H1 (cell line): ENCODE data around the gene EIF2B5. TPM values are rescaled to one million over a fixed set of nuclear protein-coding genes. Genes with fewer than 3 reads are reported as not detected.

Experiments
- CTCF ChIA-PET: fragments of 300-600 bp; sonication (Branson Sonifier 250); formaldehyde crosslinking; loops from one replicate; lab custom pipeline; 2021; ENCODE audit not compliant: partially characterized antibody; lab: Charles Lee
- POLR2A ChIA-PET: fragments of 300-600 bp; sonication (Branson Sonifier 250); formaldehyde crosslinking; loops from one replicate; lab custom pipeline; 2021; ENCODE audit warnings: inconsistent platforms; ENCODE audit not compliant: partially characterized antibody; lab: Charles Lee
- DNase-seq, 2 experiments: peaks; one replicate each; pipeline versions ENCODE4 v3.0.0 to v3.0.0-alpha.2; 2010 to 2022; ENCODE audit warnings: low spot score in 2 of 2, low read depth in 1 of 2, mixed read lengths in 1 of 2
- FAIRE-seq: peaks from 2 replicates; lab custom pipeline; 2011; peaks lifted over from hg19 to GRCh38; lab: Jason Lieb, UNC
- H2AFZ ChIP-seq: 2 replicates; pipeline ENCODE4 v1.8.1; 2012; ENCODE audit warnings: low read length, inconsistent platforms
- H2AK5ac ChIP-seq: 2 replicates; pipeline ENCODE4 v1.6.1; 2013; ENCODE audit warnings: low read depth, low read length
- H2BK120ac ChIP-seq: replicated peaks from 2 replicates; pipeline ENCODE3; 2013; ENCODE audit warnings: low read depth, low read length, inconsistent platforms
- H2BK12ac ChIP-seq: 2 replicates; pipeline ENCODE4 v1.6.1; 2013; ENCODE audit warnings: low read depth, low read length
- H2BK15ac ChIP-seq: 2 replicates; pipeline ENCODE4 v1.6.1; 2013; ENCODE audit warnings: low read length
- H2BK20ac ChIP-seq: 2 replicates; pipeline ENCODE4 v1.6.1; 2013; ENCODE audit warnings: low read length
- H2BK5ac ChIP-seq: 2 replicates; pipeline ENCODE4 v1.6.1; 2013; ENCODE audit warnings: low read depth, low read length
- H3K14ac ChIP-seq: 2 replicates; pipeline ENCODE4 v1.6.1; 2013; ENCODE audit warnings: inconsistent platforms; ENCODE audit not compliant: insufficient read length
- H3K18ac ChIP-seq: 2 replicates; pipeline ENCODE4 v1.6.1; 2013; ENCODE audit warnings: low read length; ENCODE audit errors: extremely low read depth
- H3K23ac ChIP-seq: 2 replicates; pipeline ENCODE4 v1.6.1; 2013; ENCODE audit warnings: inconsistent platforms; ENCODE audit not compliant: insufficient read length
- H3K23me2 ChIP-seq: 2 replicates; pipeline ENCODE4 v1.6.1; 2013; ENCODE audit warnings: low read depth, low read length
- H3K27ac ChIP-seq: 2 replicates; pipeline ENCODE4 v1.6.1; 2011; ENCODE audit warnings: low read depth, low read length, inconsistent platforms
- H3K27me3 ChIP-seq, 4 experiments: replicated peaks in 1 of 4; 1 replicate in 1 of 4; 2 replicates in 3 of 4; pipeline versions ENCODE4 v1.6.1 to v1.8.1; 2011 to 2013; ENCODE audit warnings: low read length in 3 of 4, mild to moderate bottlenecking in 3 of 4, inconsistent platforms in 2 of 4, mixed read lengths in 2 of 4, moderate library complexity in 1 of 4; ENCODE audit not compliant: control insufficient read depth in 3 of 4, insufficient read depth in 3 of 4; ENCODE audit errors: extremely low read depth in 1 of 4
- H3K36me3 ChIP-seq, 4 experiments: 2 replicates each; pipeline versions ENCODE4 v1.6.1 to v1.8.1; 2011 to 2013; ENCODE audit warnings: mild to moderate bottlenecking in 4 of 4, low read length in 3 of 4, moderate library complexity in 2 of 4, control low read depth in 1 of 4, inconsistent platforms in 1 of 4; ENCODE audit not compliant: insufficient read depth in 4 of 4, control insufficient read depth in 2 of 4
- H3K4ac ChIP-seq: replicated peaks from 2 replicates; pipeline ENCODE3; 2013; ENCODE audit warnings: low read length, low read depth, mixed read lengths, inconsistent platforms; ENCODE audit not compliant: insufficient read length
- H3K4me1 ChIP-seq, 4 experiments: replicated peaks in 1 of 4; 1 replicate in 1 of 4; 2 replicates in 3 of 4; pipeline versions ENCODE4 v1.6.1 to v1.8.1; 2011 to 2013; ENCODE audit warnings: low read length in 3 of 4, inconsistent platforms in 2 of 4, mixed read lengths in 1 of 4; ENCODE audit not compliant: insufficient read depth in 4 of 4, control insufficient read depth in 3 of 4
- H3K4me2 ChIP-seq, 2 experiments: 2 replicates each; pipeline versions ENCODE4 v1.6.1 to v1.8.1; 2011 to 2013; ENCODE audit warnings: low read depth in 2 of 2, low read length in 2 of 2, control low read depth in 1 of 2, inconsistent platforms in 1 of 2, mild to moderate bottlenecking in 1 of 2; ENCODE audit not compliant: insufficient read depth in 1 of 2
- H3K4me3 ChIP-seq, 4 experiments: fragments of 200-600, 300-600 bp in 1 of 4; sonication (generic), shearing (Covaris generic), sonication (Bioruptor Twin) in 1 of 4; 2 replicates each; pipeline versions ENCODE4 v1.5.1 to v1.8.1; 2011 to 2016; ENCODE audit warnings: low read length in 4 of 4, low read depth in 3 of 4, control low read depth in 2 of 4, inconsistent platforms in 2 of 4, mild to moderate bottlenecking in 2 of 4, mixed read lengths in 1 of 4, moderate library complexity in 1 of 4; ENCODE audit not compliant: insufficient read depth in 2 of 4; ENCODE audit errors: extremely low read depth in 1 of 4
- H3K56ac ChIP-seq: replicated peaks from 2 replicates; pipeline ENCODE3; 2013; ENCODE audit warnings: low read depth, mild to moderate bottlenecking, mixed read lengths, low read length, inconsistent platforms; ENCODE audit not compliant: insufficient read length
- H3K79me1 ChIP-seq: 2 replicates; pipeline ENCODE4 v1.6.1; 2013; ENCODE audit warnings: low read depth, low read length, control low read depth
- H3K79me2 ChIP-seq, 2 experiments: 2 replicates each; pipeline versions ENCODE4 v1.6.1 to v1.8.1; 2012 to 2013; ENCODE audit warnings: low read length in 2 of 2, mild to moderate bottlenecking in 2 of 2, inconsistent platforms in 1 of 2; ENCODE audit not compliant: insufficient read depth in 2 of 2, control insufficient read depth in 1 of 2
- H3K9ac ChIP-seq, 4 experiments: replicated peaks in 1 of 4; 1 replicate in 1 of 4; 2 replicates in 3 of 4; pipeline versions ENCODE4 v1.6.1 to v1.8.1; 2011 to 2013; ENCODE audit warnings: low read depth in 3 of 4, low read length in 3 of 4, control low read depth in 2 of 4, mild to moderate bottlenecking in 2 of 4, moderate library complexity in 2 of 4, inconsistent platforms in 1 of 4; ENCODE audit errors: extremely low read depth in 1 of 4
- H3K9me3 ChIP-seq, 2 experiments: 2 replicates each; pipeline versions ENCODE4 v1.6.1 to v1.8.1; 2012 to 2013; ENCODE audit warnings: mild to moderate bottlenecking in 2 of 2, moderate library complexity in 2 of 2, control low read depth in 1 of 2, inconsistent platforms in 1 of 2, low read depth in 1 of 2, low read length in 1 of 2, mixed read lengths in 1 of 2; ENCODE audit not compliant: insufficient read depth in 2 of 2
- H4K20me1 ChIP-seq, 2 experiments: replicated peaks in 1 of 2; 2 replicates each; pipeline versions ENCODE3 to v1.8.1; 2011 to 2013; ENCODE audit warnings: inconsistent platforms in 2 of 2, low read length in 2 of 2, mild to moderate bottlenecking in 1 of 2; ENCODE audit not compliant: insufficient read depth in 2 of 2, control insufficient read depth in 1 of 2
- H4K5ac ChIP-seq: 2 replicates; pipeline ENCODE4 v1.6.1; 2013; ENCODE audit warnings: low read length, low read depth, mixed read lengths, inconsistent platforms; ENCODE audit not compliant: insufficient read length
- H4K8ac ChIP-seq: 2 replicates; pipeline ENCODE4 v1.8.0; 2013; ENCODE audit warnings: mild to moderate bottlenecking, moderate library complexity, low read length, inconsistent platforms; ENCODE audit not compliant: insufficient read depth; ENCODE audit errors: extremely low read depth
- H4K91ac ChIP-seq: replicated peaks from 2 replicates; pipeline ENCODE3; 2013; ENCODE audit warnings: low read length, mixed read lengths, inconsistent platforms; ENCODE audit not compliant: insufficient read length
- BCL11A ChIP-seq, 2 experiments: IDR thresholded peaks; one replicate each; pipeline ENCODE4 v1.6.1; 2011; ENCODE audit warnings: low read depth in 2 of 2, low read length in 2 of 2, mild to moderate bottlenecking in 2 of 2
- EZH2 ChIP-seq: fragments of 200-600 bp; sonication (generic); IDR thresholded peaks from 2 replicates; pipeline ENCODE4 v1.7.1; 2012; ENCODE audit warnings: low read depth, mild to moderate bottlenecking, moderate library complexity, low read length, inconsistent platforms; ENCODE audit not compliant: severe bottlenecking
- HDAC2 ChIP-seq, 2 experiments: fragments of 300-600 bp in 1 of 2; sonication (generic) in 1 of 2; IDR thresholded peaks; 2 replicates each; pipeline ENCODE4 v1.6.1; 2011 to 2012; ENCODE audit warnings: low read depth in 2 of 2, low read length in 2 of 2, mild to moderate bottlenecking in 2 of 2, moderate library complexity in 2 of 2, borderline replicate concordance in 1 of 2, inconsistent platforms in 1 of 2
- NRF1 ChIP-seq: IDR thresholded peaks from 2 replicates; pipeline ENCODE4 v1.6.1; 2011; ENCODE audit warnings: mild to moderate bottlenecking, low read depth, low read length, improper control_type of control experiment
- SAP30 ChIP-seq: fragments of 300-600 bp; sonication (generic); IDR thresholded peaks from 2 replicates; pipeline ENCODE4 v1.7.1; 2012; ENCODE audit warnings: low read length, moderate library complexity, mild to moderate bottlenecking, inconsistent platforms; ENCODE audit not compliant: insufficient read depth, insufficient replicate concordance
- TCF12 ChIP-seq: IDR thresholded peaks from 2 replicates; pipeline ENCODE4 v1.6.1; 2011; ENCODE audit warnings: low read depth, mild to moderate bottlenecking, low read length
- YY1 ChIP-seq: IDR thresholded peaks from 2 replicates; pipeline ENCODE4 v1.6.1; 2011; ENCODE audit warnings: low read depth, mild to moderate bottlenecking, low read length
- ZNF274 ChIP-seq: IDR thresholded peaks from 2 replicates; pipeline ENCODE4 v1.7.0; 2012; ENCODE audit warnings: low read length, borderline replicate concordance; ENCODE audit errors: extremely low read depth
- WGBS, 2 experiments: shearing (Covaris generic) in 1 of 2; methylation state at CpG; one replicate each; pipeline versions ENCODE4 v1.1.6 to v1.1.7; 2013 to 2015; ENCODE audit warnings: low lambda C conversion rate in 2 of 2, mixed read lengths in 2 of 2, inconsistent platforms in 1 of 2, low coverage in 1 of 2, missing lambda C conversion rate in 1 of 2; ENCODE audit not compliant: insufficient replicate concordance in 2 of 2, insufficient coverage in 1 of 2, insufficient read length in 1 of 2; ENCODE audit errors: extremely low coverage in 1 of 2, missing lambda C conversion rate in 1 of 2; 5-methylcytosine and 5-hydroxymethylcytosine counted together
- polyA plus RNA-seq, 7 experiments: library from polyadenylated mRNA; depleted of rRNA in 3 of 7; stranded (reverse) in 5 of 7; unstranded in 2 of 7; fragments of >200 nt in 5 of 7; fragments of 200-250 nt in 2 of 7; gene quantifications; 1 replicate in 5 of 7; 2 replicates in 1 of 7; 4 replicates in 1 of 7; pipeline versions ENCODE4 v1.2.1 to v1.2.3, GENCODE V29; 2011 to 2013; ENCODE audit warnings: missing spikeins in 2 of 7, mixed read lengths in 2 of 7
- total RNA-seq: library from RNA; stranded (reverse); fragmentation: NEBNext Ultra II Directional; extraction: Animal tissue kit (Norgen Biotek cat#: 25700); gene quantifications from 2 replicates; pipeline ENCODE4 v1.2.1, GENCODE V29; 2021

Gene EIF2B5
- total and polyA plus RNA-seq, 2 of the 8 experiments (the other 6 are each of a cell fraction or from before 2014, with no cell fraction given): 33.1 to 40.0 TPM

GRCh38 chr3:184145751-184146270, 10.7 kb downstream of the EIF2B5 start:
- Histone ChIP-seq H3K79me2 (no peaks in the 10 kb centered on the region; a peak in 1 of 4 replicates), H3K27me3 (no peaks in the 10 kb centered on the region), H3K27ac (no peak overlapping the region), H2AK5ac (no peak overlapping the region), H3K4me1 (no peaks in the 10 kb centered on the region), H3K9ac (no peak overlapping the region), H2BK120ac (no peak overlapping the region), H4K91ac (no peak overlapping the region), H3K4ac (no peak overlapping the region), H3K23ac (no peak overlapping the region), H3K14ac (no peak overlapping the region), H3K18ac (no peak overlapping the region), H3K79me1 (peaks cover 2% of the 10 kb centered on the region; the same call in 1 of the 2 replicates), H3K4me2 (no peak overlapping the region), H4K20me1 (peaks cover 0 to 3% of the 10 kb centered on the region in 2 experiments), H3K36me3 (peaks cover 11 to 44% (median 30%) of the 10 kb centered on the region in 4 experiments), H3K9me3 (no peaks in the 10 kb centered on the region), H2AFZ (no peak overlapping the region), H2BK12ac (no peak overlapping the region), H3K23me2 (no peaks in the 10 kb centered on the region), H4K8ac (no peak overlapping the region), H4K5ac (no peak overlapping the region), H3K56ac (no peak overlapping the region), H2BK15ac (no peak overlapping the region), H2BK5ac (no peak overlapping the region), H3K4me3 (no peak overlapping the region), H2BK20ac (no peak overlapping the region)
- no peak for FAIRE-seq
- DNase-seq: no peak
- 85% methylated on average over 8 of the region's 8 CpGs; no CpG with 5 or more reads in 1 of the 2 experiments for WGBS, 2 experiments
- POLR2A ChIA-PET: interaction anchor here (0.9 to 4.6 kb wide), 7 partner anchors 9 to 113 kb away, joined by 3 to 26 read pairs (median 4); partner anchors contain the start of gene EIF2B5
- no peak for TF ChIP-seq TCF12
- no peak for TF ChIP-seq NRF1
- TF ChIP-seq BCL11A (IDR thresholded peaks at IDR 0.05; ENCODE audit: low read depth in 2 of 2, low read length in 2 of 2): no peak
- TF ChIP-seq ZNF274: no peak
- no peak for TF ChIP-seq SAP30
- no peak for TF ChIP-seq HDAC2 (IDR thresholded peaks at IDR 0.05; ENCODE audit: borderline replicate concordance in 1 of 2, low read depth in 2 of 2, low read length in 2 of 2)
- TF ChIP-seq EZH2: no peak
- TF ChIP-seq YY1: no peak
- CTCF ChIA-PET: interaction anchor here (0.7 to 3.5 kb wide), 30 partner anchors 9 to 252 kb away, joined by 3 to 28 read pairs (median 5); partner anchors contain the start of genes AP2M1, EEF1AKMT4 and EIF2B5
